Fibroblast of villous mesenchyme (primary cell): ENCODE results near the gene SIN3B. TPM values are rescaled to one million over a fixed set of nuclear protein-coding genes. Genes with fewer than 3 reads are reported as not detected.

Source experiments
- DNase-seq: peaks from one replicate; pipeline ENCODE4 v3.0.0-alpha.2; 2010; ENCODE audit warnings: low read depth
- H3K4me3 ChIP-seq: 2 replicates; pipeline ENCODE4 v1.5.1; 2011; ENCODE audit warnings: low read depth, mild to moderate bottlenecking, low read length
- total RNA-seq: library from RNA; depleted of rRNA; stranded (reverse); fragments of >200 nt; gene quantifications from 2 replicates; pipeline ENCODE4 v1.2.3, GENCODE V29; 2012
- TF ChIP-seq, protein P1 (sequence below): IDR thresholded peaks from 2 replicates; pipeline ENCODE4 v1.5.1; 2012; ENCODE audit warnings: low read depth, mild to moderate bottlenecking, low read length; ENCODE audit not compliant: insufficient read depth

SIN3B gene
- total RNA-seq, 1 donor: 40.2 TPM

DNA sequence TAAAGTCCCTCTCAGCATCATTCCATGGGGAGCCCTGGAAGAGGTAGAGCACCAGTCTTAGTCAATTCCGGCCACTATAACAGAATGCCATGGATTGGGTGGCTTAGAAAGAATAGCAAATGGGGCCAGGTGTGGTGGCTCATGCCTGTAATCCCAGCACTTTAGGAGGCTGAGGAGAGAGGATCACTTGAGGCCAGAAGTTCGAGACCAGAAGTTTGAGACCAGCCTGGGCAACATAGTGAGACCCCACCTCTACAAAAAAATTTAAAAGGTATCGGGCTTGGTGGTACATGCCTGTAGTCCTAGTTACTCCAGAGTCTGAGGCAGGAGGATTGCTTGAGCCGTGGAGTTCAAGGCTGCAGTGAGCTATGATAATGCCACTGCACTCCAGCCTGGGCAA is 25.0 kb upstream of the SIN3B start:
- no peak overlapping the region for H3K4me3 ChIP-seq

DNA sequence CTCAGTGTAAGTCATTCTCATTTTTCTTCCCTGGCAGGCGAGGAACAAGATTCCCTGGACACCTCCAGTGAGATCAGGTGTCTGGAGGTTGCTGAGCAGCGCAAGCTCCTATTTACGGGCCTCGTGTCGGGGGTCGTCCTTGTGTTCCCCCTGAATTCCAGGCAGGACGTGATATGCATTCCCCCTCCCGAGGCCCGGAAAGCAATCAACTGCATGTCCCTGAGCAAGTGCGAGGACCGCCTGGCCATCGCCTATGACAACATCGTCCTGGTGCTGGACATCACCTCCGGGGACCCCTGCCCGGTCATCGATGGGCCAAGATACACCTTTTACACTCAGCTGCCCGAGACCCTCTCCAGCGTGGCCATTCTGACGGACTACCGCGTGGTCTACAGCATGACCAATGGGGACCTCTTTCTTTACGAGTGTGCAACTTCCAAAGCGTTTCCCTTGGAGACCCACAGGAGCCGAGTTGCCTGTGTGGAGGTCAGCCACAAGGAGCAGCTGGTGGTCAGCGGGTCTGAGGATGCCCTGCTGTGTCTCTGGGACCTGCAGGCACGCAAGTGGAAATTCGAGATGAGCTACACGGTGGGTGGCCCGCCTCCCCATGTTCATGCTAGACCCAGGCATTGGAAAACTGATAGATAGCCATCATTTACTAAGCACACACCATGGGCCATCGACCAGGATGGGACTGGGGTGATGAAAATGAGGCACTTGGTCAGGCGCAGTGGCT is 21.5 kb upstream of the SIN3B start:
- DNase-seq: no peak
- H3K4me3 ChIP-seq: no peak overlapping the region
- TF ChIP-seq, protein P1, sequence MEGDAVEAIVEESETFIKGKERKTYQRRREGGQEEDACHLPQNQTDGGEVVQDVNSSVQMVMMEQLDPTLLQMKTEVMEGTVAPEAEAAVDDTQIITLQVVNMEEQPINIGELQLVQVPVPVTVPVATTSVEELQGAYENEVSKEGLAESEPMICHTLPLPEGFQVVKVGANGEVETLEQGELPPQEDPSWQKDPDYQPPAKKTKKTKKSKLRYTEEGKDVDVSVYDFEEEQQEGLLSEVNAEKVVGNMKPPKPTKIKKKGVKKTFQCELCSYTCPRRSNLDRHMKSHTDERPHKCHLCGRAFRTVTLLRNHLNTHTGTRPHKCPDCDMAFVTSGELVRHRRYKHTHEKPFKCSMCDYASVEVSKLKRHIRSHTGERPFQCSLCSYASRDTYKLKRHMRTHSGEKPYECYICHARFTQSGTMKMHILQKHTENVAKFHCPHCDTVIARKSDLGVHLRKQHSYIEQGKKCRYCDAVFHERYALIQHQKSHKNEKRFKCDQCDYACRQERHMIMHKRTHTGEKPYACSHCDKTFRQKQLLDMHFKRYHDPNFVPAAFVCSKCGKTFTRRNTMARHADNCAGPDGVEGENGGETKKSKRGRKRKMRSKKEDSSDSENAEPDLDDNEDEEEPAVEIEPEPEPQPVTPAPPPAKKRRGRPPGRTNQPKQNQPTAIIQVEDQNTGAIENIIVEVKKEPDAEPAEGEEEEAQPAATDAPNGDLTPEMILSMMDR: no peak

More for the DNA sequence above, 25.0 kb upstream of the SIN3B start:
- TF ChIP-seq, protein P1: no peak
- DNase-seq: no peak

DNA sequence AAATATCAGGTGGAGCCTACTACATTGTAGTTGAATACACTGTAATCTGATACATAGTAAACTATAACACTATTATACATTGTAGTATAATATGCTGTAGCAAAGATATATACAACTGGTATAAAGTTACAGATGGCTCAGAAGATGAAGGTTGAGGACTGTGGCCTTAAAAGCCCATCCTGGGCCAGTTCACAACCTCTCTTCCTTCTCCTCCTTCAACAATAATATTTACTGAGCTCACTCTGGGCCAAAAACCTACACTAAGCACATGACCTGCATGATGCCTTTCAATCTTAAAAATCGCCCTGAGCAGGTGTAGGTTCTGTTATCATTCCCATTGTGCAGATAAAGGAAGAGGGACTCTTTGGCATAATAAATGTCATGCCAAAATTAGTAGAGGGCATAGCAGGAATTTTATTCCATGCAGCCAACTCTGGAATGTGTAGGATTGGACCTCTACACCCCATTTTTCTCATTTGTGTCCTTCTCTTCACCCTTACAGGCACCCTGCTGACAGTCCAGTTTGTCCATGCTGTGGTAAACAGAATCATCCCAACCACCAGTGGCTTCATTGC is 14.6 kb upstream of the SIN3B start:
- H3K4me3 ChIP-seq: no peak overlapping the region
- TF ChIP-seq, protein P1: no peak
- no peak for DNase-seq

DNA sequence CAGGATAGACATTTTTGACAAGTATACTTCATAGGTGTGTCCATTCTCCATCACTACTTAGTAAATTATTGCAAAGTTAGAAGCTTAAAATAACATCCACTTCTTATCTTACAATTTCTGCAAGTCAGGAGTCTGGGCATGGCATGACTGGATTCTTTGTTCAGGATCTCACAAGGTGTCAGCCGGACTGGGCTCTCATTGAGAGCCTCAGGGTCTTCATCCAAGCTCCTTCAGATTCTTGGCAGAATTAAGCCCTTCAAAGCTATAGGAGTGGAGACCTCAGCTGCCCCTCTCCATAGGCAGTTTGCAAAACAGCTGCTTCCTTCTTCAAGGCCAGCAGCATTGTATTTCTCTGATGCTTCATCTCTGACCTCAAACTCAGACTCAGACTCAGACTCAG is 9.1 kb upstream of the SIN3B start:
- TF ChIP-seq, protein P1: no peak
- no peak overlapping the region for H3K4me3 ChIP-seq
- DNase-seq: no peak

DNA sequence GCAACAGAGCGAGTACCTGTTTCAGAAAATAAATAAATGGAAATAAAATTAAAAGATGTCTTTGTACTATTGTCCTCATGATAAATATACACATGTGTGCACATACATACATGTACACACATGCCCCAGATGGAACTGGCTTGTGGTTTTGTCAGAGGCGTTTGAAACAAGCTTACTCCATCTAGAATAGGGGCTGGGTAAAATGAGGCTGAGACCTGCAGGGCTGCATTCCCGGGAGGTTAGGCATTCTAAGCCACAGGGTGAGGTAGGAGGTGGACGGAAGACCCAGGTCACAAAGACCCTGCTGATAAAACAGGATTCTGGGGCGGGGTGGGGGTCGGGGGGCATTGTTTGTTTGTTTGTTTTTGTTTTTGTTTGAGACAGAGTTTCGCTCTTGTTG is 8.1 kb upstream of the SIN3B start:
- H3K4me3 ChIP-seq: no peak overlapping the region
- DNase-seq: no peak
- TF ChIP-seq, protein P1: no peak

DNA sequence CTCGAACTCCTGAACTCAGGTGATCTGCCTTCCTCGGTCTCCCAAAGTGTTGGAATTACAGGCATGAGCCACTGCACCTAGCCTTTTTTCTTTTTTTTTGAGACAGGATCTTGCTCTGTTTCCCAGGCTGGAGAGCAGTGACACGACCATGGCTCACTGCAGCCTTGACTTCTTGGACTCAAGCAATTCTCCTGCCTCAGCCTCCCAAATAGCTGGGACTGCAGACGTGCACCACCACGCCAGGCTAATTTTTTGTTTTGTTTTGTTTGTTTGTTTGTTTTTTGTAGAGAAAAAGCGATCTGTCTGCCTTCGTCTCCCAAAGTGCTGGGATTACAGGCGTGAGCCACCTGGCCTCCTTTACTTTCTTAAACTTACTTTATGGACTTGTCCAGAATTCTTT is 6.5 kb upstream of the SIN3B start:
- H3K4me3 ChIP-seq: no peak overlapping the region
- no peak for DNase-seq
- TF ChIP-seq, protein P1: no peak
